Neural crest cell (in vitro differentiated cells): Measurements from ENCODE around the gene MEGF11. TPM values are rescaled to one million over a fixed set of nuclear protein-coding genes. Genes with fewer than 3 reads are reported as not detected.
A peak's percentile ranks its signal among the peaks of the same experiment; 100 is the strongest.
"Not testable (repeated sequence)": the region's sequence is repeated elsewhere in the genome, so short reads cannot be mapped to it uniquely, and the experiment has no call there.

Experiments used
- DNase-seq: peaks from one replicate; pipeline ENCODE4 v3.0.0; 2021; ENCODE audit warnings: low read depth, mixed read lengths, low spot score
- H3K27ac Mint-ChIP-seq: one replicate; pipeline ENCODE4 v1.8.0; 2021; ENCODE audit warnings: mild to moderate bottlenecking, mixed read lengths; ENCODE audit not compliant: unreplicated experiment
- H3K27me3 Mint-ChIP-seq: 2 replicates; pipeline ENCODE4 v1.8.0; 2021; ENCODE audit warnings: low read depth, mild to moderate bottlenecking, mixed read lengths
- H3K36me3 Mint-ChIP-seq: 2 replicates; pipeline ENCODE4 v1.8.0; 2021; ENCODE audit warnings: low read depth, mild to moderate bottlenecking, mixed read lengths
- H3K4me1 Mint-ChIP-seq: 2 replicates; pipeline ENCODE4 v1.8.0; 2021; ENCODE audit warnings: mixed read lengths
- H3K4me3 Mint-ChIP-seq: one replicate; pipeline ENCODE4 v1.8.0; 2021; ENCODE audit warnings: mild to moderate bottlenecking, mixed read lengths
- H3K9me3 Mint-ChIP-seq: 2 replicates; pipeline ENCODE4 v1.8.0; 2021; ENCODE audit warnings: mixed read lengths
- CTCF ChIP-seq: fragments of 200-600 bp; sonication (generic); conservative IDR thresholded peaks from 2 replicates; pipeline ENCODE4 v1.5.0; 2021; ENCODE audit warnings: antibody characterized with exemption, mild to moderate bottlenecking
- total RNA-seq: library from RNA; stranded (reverse); gene quantifications from 2 replicates; pipeline ENCODE4 v1.2.1, GENCODE V29; 2021

The MEGF11 gene
- total RNA-seq, 1 donor from 2014 or later, result 0.49 TPM

GRCh38 chr15:65980824-65981456, 272.6 kb downstream of the MEGF11 start:
- Mint-ChIP-seq H3K4me3 (no peak overlapping the region), H3K4me1 (peaks cover 12% of the 10 kb centered on the region), H3K27me3 (peaks cover 48% of the 10 kb centered on the region), H3K36me3 (no peaks in the 10 kb centered on the region), H3K27ac (no peak overlapping the region), H3K9me3 (no peaks in the 10 kb centered on the region)
- peak; percentile 70 for TF ChIP-seq CTCF
- DNase-seq, result peak; percentile 40

- peaks cover 12% of the 10 kb centered on the region for H3K4me1 Mint-ChIP-seq
- H3K27me3 Mint-ChIP-seq, result peaks cover 44% of the 10 kb centered on the region
- DNase-seq, result no peak
- no peaks in the 10 kb centered on the region for H3K36me3 Mint-ChIP-seq
- no peak overlapping the region for H3K27ac Mint-ChIP-seq
- no peaks in the 10 kb centered on the region for H3K9me3 Mint-ChIP-seq
- no peak for TF ChIP-seq CTCF
- H3K4me3 Mint-ChIP-seq, result no peak overlapping the region
Observed at GRCh38 chr15:65979837-65980236, 273.7 kb downstream of the MEGF11 start.

- no peak overlapping the region for H3K4me3 Mint-ChIP-seq
- no peaks in the 10 kb centered on the region for H3K36me3 Mint-ChIP-seq
- no peak overlapping the region for H3K27ac Mint-ChIP-seq
- peaks cover 44% of the 10 kb centered on the region for H3K27me3 Mint-ChIP-seq
- no peak for DNase-seq
- peaks cover 12% of the 10 kb centered on the region for H3K4me1 Mint-ChIP-seq
- H3K9me3 Mint-ChIP-seq, result no peaks in the 10 kb centered on the region
- no peak for TF ChIP-seq CTCF
Observed at GRCh38 chr15:65979316-65979715, 274.2 kb downstream of the MEGF11 start.

GRCh38 chr15:65978110-65978509, 275.4 kb downstream of the MEGF11 start:
- peak overlapping the region; percentile 45 for H3K27ac Mint-ChIP-seq
- peaks cover 41% of the 10 kb centered on the region for H3K27me3 Mint-ChIP-seq
- no peaks in the 10 kb centered on the region for H3K9me3 Mint-ChIP-seq
- peaks cover 12% of the 10 kb centered on the region for H3K4me1 Mint-ChIP-seq
- no peak overlapping the region for H3K4me3 Mint-ChIP-seq
- no peaks in the 10 kb centered on the region for H3K36me3 Mint-ChIP-seq
- TF ChIP-seq CTCF, result no peak
- no peak for DNase-seq

GRCh38 chr15:65976196-65976595, 277.4 kb downstream of the MEGF11 start:
- not testable (repeated sequence) for H3K9me3 Mint-ChIP-seq, H3K36me3 Mint-ChIP-seq, H3K4me3 Mint-ChIP-seq, H3K4me1 Mint-ChIP-seq, H3K27ac Mint-ChIP-seq, DNase-seq
- H3K27me3 Mint-ChIP-seq, result peaks cover 36% of the 10 kb centered on the region

GRCh38 chr15:65971741-65971995, 281.9 kb downstream of the MEGF11 start:
- Mint-ChIP-seq H3K36me3 (no peaks in the 10 kb centered on the region), H3K9me3 (no peaks in the 10 kb centered on the region), H3K4me3 (no peak overlapping the region), H3K27ac (no peak overlapping the region), H3K4me1 (no peaks in the 10 kb centered on the region), H3K27me3 (peaks cover 50% of the 10 kb centered on the region)
- no peak for TF ChIP-seq CTCF
- DNase-seq, result no peak
